ENCODE data around the gene CFAP92.

Gene CFAP92

DNA sequence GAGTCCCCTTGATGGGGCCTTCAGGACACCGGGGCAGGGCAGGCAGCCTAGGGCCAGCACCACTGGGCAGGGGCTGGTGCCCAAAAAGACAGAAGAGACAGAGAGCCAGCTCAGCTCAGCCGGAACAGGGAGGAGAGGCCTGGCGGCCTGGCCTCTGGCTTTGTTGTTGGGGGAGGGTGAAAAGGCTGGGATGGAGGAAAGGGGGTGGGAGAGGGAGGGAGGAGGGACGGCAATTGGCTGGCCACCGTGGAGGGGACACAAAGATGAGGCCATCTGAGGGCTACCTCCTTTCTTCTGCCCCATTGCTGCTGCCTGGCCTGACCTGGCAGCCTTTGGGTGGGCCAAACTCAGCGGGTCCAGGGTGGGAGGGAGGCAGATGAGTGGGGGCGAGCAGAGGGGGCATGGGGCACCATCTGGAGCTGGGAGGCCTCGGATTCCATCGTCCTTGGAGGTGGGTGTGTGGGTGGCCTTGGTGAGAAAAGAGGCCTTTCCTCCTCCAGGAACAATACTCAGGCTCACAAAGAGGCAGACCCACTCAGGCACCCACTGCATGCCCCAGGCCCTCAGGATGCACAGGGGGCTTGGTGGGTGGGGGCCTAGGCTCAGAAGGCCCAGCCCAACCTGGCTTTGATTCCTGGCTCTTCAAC is 16.6 kb upstream of the CFAP92 start:
- DNase-seq: no peak
- intact Hi-C loops (cut with DNase I): no loop called here

GRCh38 chr3:129009266-129009665 is 15.4 kb upstream of the CFAP92 start:
- no peak for DNase-seq
- intact Hi-C loops (cut with DNase I): no loop called here

DNA sequence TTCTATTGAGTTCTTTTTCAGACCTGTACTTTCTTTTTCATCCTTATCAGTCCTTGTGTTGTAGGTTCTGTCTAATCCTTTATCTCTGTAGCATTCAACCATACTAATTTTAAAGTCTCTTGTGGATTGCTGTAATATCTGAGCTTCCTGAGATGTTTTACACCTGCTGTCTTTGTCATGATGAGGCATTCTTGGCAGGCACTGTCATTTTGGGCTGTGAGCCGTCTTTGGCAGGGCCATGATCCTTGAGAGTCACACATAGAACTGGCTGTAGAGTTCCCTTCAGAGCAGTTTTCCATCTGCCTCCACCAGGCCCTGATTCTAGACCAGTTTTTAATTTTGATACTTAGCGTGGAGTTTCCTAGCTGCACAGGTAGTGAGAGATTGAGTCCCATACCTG is 13.9 kb upstream of the CFAP92 start:
- no peak for DNase-seq
- intact Hi-C loops (cut with DNase I): no loop called here

GRCh38 chr3:129006864-129007263 is 13.0 kb upstream of the CFAP92 start:
- DNase-seq: no peak
- intact Hi-C loops (cut with DNase I): no loop called here

DNA sequence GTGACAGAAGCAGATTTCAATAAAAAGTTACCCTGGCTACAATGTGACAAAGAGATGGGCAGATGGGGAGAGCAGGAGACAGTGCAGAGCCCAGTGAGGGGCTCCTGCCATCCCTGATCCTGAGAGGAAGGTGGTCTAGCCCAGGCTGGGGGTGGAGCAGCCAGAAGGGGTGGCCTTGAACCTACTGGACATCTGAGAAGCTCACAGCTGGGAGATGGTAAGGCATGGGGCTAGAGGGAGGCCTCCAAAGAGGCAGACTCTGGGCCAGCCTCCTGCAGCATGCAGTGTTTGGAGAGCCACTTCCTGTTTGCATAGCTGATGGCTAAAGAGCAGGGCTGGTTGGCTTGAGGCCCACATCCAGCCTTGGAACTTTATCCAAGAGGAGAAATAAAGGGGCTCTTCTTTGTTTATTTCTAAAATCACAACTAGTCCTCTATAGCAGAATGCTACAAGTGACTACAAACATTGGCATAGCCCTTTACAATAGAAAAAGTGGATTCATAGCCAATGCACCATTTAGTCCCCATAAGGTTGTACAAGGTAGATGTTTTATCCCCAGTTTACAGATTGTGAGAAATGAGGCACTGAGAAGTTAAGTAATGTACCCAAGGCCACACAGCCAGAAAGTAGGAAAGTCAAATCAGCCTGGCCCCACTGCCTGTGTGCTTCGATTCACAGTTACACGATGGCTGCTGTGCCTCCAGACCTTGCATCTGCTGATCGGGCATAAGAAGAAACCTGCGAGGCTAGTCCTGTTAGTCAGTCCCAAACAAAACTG is 11.8 kb upstream of the CFAP92 start:
- intact Hi-C loops (cut with DNase I): no loop called here
- DNase-seq: no peak

- intact Hi-C loops (cut with DNase I): no loop called here
- no peak for DNase-seq
Observed at GRCh38 chr3:129004639-129005295, 10.9 kb upstream of the CFAP92 start.

DNA sequence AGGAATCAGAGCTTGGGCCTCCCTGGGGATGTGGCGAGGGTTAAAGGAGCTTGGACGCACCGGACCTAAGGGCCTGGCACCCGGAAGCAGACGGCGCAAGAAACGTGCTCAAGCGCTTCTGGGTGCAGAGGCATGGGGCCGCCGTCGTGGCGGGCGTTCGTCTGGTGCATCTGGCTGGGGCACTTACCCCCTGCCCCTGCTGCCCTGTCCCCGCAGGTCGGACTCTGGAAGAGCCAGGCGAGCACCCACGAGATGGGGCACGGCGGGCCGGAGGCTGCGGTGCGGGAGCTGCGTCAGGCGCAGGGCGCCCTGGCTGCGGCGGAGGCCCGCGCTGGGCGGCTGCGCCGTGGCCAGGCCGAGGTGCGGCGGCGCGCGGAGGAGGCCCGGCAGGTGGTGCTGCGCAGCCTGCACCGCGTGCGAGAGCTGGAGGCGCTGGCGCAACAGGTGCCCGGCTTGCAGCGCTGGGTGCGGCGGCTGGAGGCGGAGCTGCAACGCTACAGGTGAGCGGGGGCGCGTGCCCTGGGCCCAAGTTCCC is 9.8 kb upstream of the CFAP92 start:
- peak in 39 of 42 donors; percentile 27 to 87 (median 57) for DNase-seq
- intact Hi-C loops (cut with DNase I): no loop called here

DNA sequence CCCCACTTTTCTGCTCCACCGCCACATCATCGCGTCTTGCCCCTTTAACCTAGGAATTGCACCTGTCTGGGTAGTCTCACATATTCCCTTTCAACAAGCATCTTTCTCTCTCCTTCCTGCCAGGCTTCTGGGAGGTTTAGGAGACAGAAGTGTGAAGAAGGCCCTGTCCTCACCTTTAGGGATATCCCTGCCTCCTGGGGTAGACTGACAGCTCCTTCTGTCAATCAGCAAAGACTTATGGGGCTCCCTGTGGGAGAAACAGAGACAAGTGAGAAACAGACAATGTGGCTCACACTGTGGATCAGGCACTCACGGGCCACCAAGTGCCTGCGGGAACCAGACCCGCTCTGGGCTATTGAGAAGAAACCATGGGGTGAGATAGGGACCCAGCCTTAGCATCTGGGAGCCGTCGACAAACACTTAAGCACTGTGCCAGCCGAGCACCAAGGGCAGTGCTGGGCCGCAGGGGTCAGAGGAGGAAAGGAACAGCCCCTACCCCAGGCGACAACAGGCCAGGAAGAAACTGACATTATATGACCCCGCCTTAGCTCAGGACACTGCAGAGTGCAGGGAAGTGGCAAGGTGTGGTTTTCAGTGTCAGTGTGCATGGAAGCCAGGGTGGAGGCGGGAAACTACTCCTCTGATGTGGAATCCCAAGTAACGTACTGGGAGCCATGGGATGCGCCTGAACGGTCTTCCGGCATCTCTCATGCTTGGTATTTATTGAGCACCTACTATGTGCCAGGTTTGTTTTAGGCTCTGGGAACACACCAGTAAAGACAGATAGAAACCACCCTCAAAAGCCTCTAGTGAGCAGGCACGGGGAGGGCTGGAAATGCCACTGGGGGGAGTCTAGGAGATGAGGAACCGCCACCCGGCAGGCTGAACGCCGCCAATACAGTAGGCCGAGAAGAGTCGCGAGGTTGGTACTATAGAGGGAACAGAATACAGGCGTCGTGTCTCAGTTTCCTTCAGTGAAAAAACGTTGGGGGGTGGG is 9.0 kb upstream of the CFAP92 start:
- DNase-seq: no peak
- intact Hi-C loops (cut with DNase I): no loop called here

DNA sequence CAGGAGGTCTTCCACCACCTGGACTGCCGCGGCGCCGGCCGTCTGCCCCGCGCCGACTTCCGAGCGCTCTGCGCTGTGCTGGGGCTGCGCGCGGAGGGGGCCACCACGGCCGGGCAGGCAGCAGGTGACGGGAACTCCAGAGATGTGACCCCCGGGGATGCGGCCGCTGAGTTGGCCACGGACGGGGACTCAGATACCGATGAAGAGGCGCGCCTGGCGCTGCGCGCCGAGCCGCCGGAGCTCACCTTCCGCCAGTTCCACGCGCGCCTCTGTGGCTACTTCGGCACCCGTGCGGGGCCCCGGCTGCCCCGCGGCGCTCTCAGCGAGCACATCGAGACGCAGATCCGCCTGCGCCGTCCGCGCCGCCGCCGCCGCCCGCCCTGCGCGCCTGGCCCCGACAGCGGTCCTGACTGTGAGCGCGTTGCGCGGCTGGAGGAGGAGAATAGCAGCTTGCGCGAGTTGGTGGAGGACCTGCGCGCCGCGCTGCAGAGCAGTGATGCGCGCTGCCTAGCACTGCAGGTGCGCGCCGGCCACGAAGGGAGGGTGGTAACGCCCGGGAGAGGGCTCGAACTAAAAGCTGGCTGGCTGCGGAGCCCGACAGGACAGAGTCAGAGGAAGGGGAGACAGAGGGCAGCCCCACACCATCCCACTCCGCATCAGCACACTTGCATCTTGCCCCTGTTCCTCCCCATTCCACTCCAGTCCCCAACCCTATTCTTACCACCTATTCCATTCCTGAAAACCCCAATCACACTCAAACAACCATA is 8.1 kb upstream of the CFAP92 start:
- peak in 2 of 42 donors; percentile 18 to 43 for DNase-seq
- intact Hi-C loops (cut with DNase I): no loop called here

GRCh38 chr3:129001101-129001805 is 7.4 kb upstream of the CFAP92 start, which contains the start of gene EFCC1:
Gene EFCC1 (plus strand): TSS chr3:129001304. CDS start chr3:129001629, 325 bp downstream.
- intact Hi-C loops (cut with DNase I): no loop called here
- DNase-seq: peak in 1 of 42 donors; percentile 32

- no peak for DNase-seq
Observed at GRCh38 chr3:129000742-129001100, 6.8 kb upstream of the CFAP92 start.

DNA sequence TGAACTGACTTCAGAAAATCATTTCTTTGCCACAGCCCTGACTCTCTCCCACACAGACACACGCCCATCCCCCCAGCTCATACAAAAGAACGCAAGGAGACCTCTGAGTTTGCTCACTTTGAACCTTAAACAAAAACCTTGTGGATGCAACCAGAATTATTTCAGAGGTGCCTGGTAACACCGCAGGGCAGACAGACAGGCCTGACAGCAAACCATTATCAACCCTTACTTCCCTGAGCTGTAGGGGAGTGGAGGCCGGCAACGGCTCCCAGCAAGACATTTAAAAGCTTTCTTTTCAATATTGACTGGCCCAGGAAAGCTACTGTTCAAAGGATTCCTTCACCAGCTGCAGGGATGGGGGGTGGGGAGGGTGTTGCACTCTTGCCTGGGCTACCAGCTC is 5.2 kb upstream of the CFAP92 start:
- DNase-seq: no peak
- intact Hi-C loops (cut with DNase I): no loop called here

More at GRCh38 chr3:129000742-129001100, 6.8 kb upstream of the CFAP92 start:
- intact Hi-C loops (cut with DNase I): no loop called here

DNA sequence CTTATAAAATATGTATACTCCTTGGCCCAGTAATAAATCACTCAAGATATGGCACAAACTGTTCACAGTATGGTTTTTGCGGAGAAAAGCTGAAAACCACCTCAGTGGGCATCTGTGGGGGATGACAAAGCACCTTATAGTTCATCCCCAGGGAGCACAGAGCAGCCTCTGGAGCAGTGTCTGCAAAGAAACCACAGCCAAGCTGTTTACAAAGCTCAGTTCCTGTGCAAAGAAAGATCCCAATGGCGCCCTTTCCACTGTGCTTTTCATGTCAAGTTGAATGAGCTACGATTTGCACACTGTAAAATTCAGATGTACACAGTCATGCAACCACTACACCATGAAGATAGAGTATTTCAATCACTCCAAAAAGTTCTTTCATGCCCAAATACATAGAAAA is 4.7 kb upstream of the CFAP92 start:
- intact Hi-C loops (cut with DNase I): no loop called here
- no peak for DNase-seq

GRCh38 chr3:128997486-128998133 is 3.7 kb upstream of the CFAP92 start:
- no peak for DNase-seq
- intact Hi-C loops (cut with DNase I): no loop called here

DNA sequence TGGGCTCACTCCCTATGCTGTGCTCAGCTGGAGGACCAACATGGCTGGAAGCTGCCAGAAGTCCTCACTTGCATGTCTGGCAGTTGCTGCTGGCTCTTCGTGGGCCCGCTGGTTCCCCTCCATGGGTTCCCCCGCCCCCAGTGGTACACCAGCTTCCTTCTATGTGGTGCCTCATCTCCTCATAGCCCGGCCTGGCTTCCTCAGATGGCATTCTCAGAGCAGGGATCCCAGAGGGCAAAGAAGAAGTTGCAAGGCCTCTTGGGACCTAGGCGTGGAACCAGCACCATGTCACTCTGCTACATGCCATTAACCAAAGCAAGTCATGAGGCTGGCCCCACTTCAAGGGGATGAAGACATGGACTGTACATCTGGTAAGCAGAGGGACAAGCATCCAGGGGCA is 2.9 kb upstream of the CFAP92 start:
- intact Hi-C loops (cut with DNase I): no loop called here
- no peak for DNase-seq

DNA sequence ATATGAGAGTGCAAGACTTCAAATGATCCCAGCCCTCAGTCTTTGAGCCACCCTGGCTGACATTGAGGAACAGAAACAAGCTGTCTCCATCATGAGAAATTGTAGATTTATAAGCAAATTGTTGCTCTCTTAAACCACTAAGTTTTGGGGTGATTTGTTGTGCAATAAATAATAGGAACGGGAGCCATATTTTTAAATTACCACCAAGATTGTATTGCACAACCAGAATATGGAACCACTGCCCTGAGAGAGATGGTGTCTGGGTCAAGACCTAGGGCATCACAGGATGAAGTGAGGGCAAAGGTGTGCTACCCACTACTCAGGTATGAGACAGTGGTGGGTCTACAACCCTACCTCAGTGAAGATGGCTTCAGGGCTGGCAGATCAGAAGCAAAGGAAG is 2.3 kb upstream of the CFAP92 start:
- DNase-seq: no peak

GRCh38 chr3:128995737-128996136 is 1.9 kb upstream of the CFAP92 start:
- intact Hi-C loops (cut with DNase I): no loop called here
- no peak for DNase-seq

More for the DNA sequence above, 2.3 kb upstream of the CFAP92 start:
- intact Hi-C loops (cut with DNase I): no loop called here
